Caki2 (cell line): ENCODE measurements around the gene PTH2. TPM values are rescaled to one million over a fixed set of nuclear protein-coding genes. Genes with fewer than 3 reads are reported as not detected.
"Not testable (repeated sequence)": the region's sequence is repeated elsewhere in the genome, so short reads cannot be mapped to it uniquely, and the experiment has no call there.

Experiments used
- DNase-seq: peaks from one replicate; pipeline ENCODE4 v3.0.0-alpha.2; 2015; ENCODE audit warnings: low read depth
- in situ Hi-C: cut with HindIII; loops from 2 replicates; pipeline ENCODE4 v1.10.0; 2016; ENCODE audit warnings: low sequenced_read_pairs, low pct_unique_long_range_greater_than_20kb, mixed read lengths
- total RNA-seq: library from RNA; depleted of rRNA; stranded (reverse); fragments of >200 nt; shearing (Covaris generic); gene quantifications from 2 replicates; pipeline ENCODE4 v1.2.3, GENCODE V29; 2014; ENCODE audit warnings: low replicate concordance

PTH2 gene
- total RNA-seq, 1 experiment from 2014 or later, result not detected

- in situ Hi-C loops, result no loop called here
- no peak for DNase-seq
Observed at GRCh38 chr19:49398001-49398615, 25.1 kb downstream of the PTH2 start.

GRCh38 chr19:49396738-49397505 is 26.3 kb downstream of the PTH2 start:
- in situ Hi-C loops, result no loop called here
- DNase-seq, result no peak

- in situ Hi-C loops, result no loop called here
Observed at GRCh38 chr19:49395581-49396407, 27.4 kb downstream of the PTH2 start.

GRCh38 chr19:49393881-49394280 is 29.4 kb downstream of the PTH2 start:
- in situ Hi-C loops, result no loop called here

More at GRCh38 chr19:49395581-49396407, 27.4 kb downstream of the PTH2 start:
- no peak for DNase-seq

GRCh38 chr19:49391581-49392399 is 31.5 kb downstream of the PTH2 start:
- in situ Hi-C loops, result no loop called here
- DNase-seq, result peak; percentile 69

More at GRCh38 chr19:49393881-49394280, 29.4 kb downstream of the PTH2 start:
- DNase-seq, result no peak

- in situ Hi-C loops, result no loop called here
- DNase-seq, result no peak
Observed at GRCh38 chr19:49390929-49391359, 32.3 kb downstream of the PTH2 start.

GRCh38 chr19:49390131-49390928 is 32.9 kb downstream of the PTH2 start:
- no peak for DNase-seq
- in situ Hi-C loops, result no loop called here

GRCh38 chr19:49389406-49389805 is 33.8 kb downstream of the PTH2 start:
- no peak for DNase-seq
- in situ Hi-C loops, result no loop called here

GRCh38 chr19:49387936-49388372 is 35.3 kb downstream of the PTH2 start, which contains the start of gene KASH5:
TSS of gene KASH5 (plus strand) at chr19:49388249. CDS start at chr19:49390884, 2,635 bp downstream.
- in situ Hi-C loops, result no loop called here

GRCh38 chr19:49383599-49383998 is 39.6 kb downstream of the PTH2 start:
- no peak for DNase-seq
- in situ Hi-C loops, result no loop called here

More at GRCh38 chr19:49387936-49388372, 35.3 kb downstream of the PTH2 start, which contains the start of gene KASH5:
- no peak for DNase-seq

- in situ Hi-C loops, result no loop called here
- DNase-seq, result no peak
Observed at GRCh38 chr19:49382639-49383038, 40.6 kb downstream of the PTH2 start.

GRCh38 chr19:49380391-49380790 is 42.9 kb downstream of the PTH2 start:
- no peak for DNase-seq
- in situ Hi-C loops, result no loop called here

- no peak for DNase-seq
- in situ Hi-C loops, result no loop called here
Observed at GRCh38 chr19:49378512-49378911, 44.7 kb downstream of the PTH2 start.

- DNase-seq, result no peak
- in situ Hi-C loops, result no loop called here
Observed at GRCh38 chr19:49374665-49375434, 48.4 kb downstream of the PTH2 start.

- in situ Hi-C loops, DNase-seq: not testable (repeated sequence)
Observed at GRCh38 chr19:49373174-49373573, 50.1 kb downstream of the PTH2 start.
